Measurements from ENCODE around the gene PRELP. TPM values are rescaled to one million over a fixed set of nuclear protein-coding genes. Genes with fewer than 3 reads are reported as not detected.

PRELP gene
- polyA plus RNA-seq, 1 donor: 3.1 TPM

DNA sequence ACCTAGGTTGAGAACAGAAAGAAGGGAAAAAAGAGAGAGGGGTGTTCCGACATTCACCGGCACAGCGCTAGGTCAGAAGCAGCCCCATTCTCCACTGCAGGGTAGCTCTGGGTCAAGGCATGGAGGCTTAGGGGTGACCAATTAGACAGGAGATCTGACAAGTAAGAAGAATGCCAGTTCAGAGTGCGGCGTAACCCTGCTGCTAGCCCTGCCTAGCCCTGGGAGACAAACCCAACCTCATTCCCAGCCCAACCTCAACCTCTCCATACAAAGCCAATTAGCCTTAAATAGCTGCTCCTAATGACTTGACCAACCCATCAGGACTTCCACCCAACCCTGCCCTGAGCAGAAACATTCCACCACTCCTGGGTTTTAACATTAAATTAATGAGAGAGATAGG lies 3.4 kb downstream of the PRELP start:
- no peak for DNase-seq

DNA sequence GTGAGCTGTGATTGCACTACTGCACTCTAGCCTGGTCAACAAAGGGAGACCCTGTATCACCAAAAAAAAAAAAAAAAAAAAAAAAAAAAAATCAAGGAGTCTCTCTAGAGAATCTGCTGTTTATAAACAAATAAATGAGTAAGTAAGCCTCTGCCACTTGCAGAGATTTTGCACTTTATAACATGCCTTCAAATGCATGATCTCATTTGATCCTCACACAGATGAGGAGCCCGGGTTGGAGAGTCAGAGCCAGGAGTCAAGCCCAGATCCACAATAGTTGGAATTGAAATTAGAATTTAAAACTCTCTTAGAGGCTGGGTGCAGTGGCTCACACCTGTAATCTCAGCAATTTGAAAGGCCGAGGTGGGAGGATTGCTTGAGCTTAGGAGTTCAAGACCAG lies 4.0 kb downstream of the PRELP start:
- DNase-seq: no peak

DNA sequence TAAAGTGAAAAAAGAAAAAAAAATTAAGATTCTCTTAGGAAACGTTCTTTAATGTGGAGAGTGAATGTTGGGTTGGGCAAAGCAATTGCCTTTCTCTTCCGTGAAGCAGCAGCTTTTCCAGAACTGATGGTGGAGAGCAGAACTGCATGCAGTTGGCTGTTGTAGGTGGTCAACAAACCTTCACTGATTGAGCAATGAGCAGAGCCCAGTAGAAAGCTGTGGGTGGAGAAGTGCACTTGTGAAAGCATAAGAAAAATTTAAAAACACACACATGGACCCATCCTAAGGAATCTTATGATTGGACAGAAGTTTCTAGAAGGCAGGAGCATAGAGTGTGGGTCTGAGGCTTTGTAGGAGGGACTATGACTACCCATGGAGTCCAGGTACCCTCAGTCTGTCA lies 4.5 kb downstream of the PRELP start:
- DNase-seq: no peak

DNA sequence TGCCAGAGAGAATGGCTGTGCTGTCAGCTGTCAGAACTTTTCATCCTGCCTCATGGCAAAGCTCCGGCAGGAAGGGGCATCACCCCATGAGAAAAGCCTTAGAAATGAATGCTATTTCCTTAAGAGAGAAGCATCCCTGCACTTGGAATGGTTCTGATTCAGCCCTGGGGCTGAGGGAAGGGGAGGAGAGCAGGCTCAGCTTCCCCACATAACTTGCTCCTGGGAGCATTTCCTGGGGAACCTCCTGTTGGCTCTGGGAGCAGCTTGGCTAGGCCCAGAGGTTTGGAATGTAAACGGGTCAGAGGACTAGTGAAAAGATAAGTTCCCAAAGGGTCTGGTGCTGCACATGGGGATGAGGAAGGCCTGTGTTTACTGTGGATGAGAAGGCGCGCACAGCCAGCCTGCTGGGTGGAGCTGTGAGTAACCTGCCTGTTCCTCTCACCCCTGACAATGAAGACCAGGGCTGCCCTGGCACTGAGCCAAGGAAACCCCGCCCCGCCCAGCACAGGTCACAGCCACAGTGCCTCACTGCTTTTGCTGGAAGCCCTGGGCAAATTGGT lies 5.0 kb downstream of the PRELP start:
- no peak for DNase-seq

DNA sequence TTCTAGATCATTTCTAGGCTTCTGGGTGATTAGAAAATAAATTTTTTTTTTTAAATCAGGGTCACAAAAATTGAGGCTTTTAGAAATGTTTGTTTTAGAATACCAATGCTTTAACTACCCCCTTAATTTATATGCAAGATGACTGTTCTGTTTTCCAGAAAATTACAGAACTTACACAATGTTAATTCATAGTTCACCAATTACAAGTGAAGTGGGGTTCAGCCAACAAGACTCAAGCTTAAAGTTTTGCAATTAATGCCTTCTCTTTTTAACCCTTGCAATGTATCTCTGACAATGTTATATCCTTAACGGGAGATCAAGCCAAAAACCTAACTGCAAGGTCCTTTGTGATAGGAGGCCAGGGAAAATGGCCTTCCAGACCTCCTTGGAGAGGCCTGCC lies 5.6 kb downstream of the PRELP start:
- no peak for DNase-seq

DNA sequence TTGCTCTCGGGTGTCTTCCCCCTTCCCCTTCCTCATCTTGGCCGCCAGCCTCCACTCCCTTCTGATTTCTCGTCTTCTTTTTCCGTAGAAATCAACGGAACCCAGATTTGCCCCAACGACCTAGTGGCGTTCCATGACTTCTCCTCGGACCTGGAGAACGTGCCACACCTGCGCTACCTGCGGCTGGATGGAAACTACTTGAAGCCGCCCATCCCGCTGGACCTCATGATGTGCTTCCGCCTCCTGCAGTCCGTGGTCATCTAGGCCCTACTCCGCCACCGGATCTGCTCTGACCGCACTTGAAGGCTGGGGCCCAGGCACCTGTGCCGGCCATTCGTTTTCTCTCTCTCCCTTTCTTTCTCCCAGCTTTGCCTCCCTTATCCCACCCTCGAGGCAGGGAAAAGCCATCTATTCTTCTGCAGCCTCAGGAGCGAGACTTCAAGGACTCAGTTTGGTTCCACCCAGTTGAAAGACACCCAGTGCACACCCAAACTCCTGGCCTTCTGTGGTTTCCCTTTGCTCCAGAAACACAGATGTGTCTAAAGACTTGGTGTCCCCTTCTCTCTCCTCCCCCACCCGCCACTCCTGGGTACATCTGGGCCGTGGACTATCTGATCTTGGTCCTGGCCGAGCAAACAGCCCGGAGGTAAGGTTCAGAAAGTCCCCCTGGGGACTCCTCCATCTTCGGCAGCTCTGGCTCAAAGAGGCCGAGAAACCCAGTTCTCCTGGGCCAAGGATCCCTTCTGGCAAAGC lies 11.2 kb downstream of the PRELP start:
- DNase-seq: no peak

DNA sequence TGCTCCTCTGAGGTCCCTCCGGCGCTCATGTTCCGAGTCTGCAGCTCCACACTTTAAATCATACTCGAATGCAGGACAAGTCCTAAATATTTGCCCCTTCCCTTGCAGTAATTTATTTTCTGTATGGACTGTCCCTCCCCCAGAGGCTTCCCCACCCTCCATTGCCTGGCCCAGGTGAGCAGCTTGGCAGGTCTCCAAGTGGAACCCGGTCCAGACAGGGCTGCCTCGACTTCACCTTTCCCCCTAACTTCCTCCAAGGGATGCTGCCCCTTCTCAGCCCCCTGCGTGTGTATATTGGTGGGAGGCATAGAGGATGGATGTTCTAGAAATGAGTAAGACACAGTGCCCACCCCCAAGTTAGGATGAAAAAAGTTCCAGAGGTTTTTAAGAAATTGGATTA lies 12.9 kb downstream of the PRELP start:
- no peak for DNase-seq

DNA sequence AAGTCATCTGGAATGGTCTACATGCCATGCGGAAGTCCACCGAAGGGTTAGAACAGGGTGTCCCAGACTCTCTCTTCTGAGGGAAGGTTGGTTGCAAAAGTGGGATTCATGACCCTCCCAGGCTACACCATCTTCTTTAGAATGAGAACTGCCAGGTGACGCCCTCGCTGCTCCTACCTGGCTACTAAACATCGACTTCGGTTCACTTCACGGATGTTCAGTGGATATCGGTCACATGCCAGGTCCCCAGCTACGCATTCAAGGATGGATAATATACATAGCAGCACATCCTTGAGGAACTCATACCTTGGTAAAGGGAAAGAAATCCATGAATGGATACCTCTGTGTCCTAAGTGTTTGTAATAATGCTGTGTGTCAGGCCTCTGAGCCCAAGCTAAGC lies 15.0 kb downstream of the PRELP start:
- DNase-seq: no peak

DNA sequence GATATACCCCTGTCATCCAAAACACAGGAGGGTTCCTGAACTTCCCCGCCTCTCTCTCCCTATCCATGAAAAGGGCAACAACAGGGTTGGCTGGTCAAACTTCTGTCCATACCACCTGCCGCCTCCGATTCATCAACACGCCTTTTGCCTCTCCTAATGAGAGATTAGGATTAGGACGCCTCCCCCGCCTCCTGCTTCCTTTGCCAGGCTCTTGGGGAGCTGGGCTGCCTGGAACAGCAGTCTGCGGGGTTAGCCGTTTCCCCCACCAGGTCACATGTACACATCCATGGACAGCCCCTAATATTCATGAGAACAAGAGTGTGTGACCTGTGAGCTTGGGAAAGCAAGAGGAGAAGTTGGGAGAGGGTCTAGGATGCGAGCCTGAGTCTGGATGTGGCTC lies 16.1 kb downstream of the PRELP start:
- DNase-seq: no peak

DNA sequence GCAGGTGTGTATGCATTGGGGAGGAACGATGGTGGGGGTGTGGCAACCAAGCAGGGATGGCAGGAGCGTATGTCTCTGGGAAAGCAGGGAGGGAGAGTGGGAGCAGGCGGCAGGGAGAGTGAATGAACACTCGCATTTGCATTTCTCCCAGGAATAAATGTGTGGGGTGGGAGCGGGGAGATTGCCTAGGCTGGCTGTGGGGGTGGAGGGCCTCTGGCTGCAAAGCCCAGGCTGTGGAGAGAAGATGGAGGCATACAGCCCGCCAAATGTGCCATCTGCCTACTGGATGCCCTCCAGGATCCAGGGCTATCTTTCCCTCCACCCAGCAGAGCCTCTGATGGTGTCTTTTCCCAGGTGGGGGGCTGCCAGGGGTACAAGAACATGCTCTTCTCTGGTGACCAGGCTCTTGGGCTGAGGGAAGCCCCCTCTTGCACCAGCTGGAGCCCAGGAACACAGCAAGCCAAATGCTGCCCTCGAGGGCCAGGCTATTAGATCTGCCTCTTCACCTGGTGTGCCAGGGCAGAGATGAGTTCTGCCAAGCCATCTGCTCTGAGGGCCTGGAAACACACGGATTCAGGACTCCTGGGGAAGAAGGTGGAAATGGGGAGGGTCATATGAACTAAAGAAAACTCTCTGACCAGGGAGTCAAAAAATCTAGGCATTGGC lies 16.6 kb downstream of the PRELP start:
- no peak for DNase-seq

DNA sequence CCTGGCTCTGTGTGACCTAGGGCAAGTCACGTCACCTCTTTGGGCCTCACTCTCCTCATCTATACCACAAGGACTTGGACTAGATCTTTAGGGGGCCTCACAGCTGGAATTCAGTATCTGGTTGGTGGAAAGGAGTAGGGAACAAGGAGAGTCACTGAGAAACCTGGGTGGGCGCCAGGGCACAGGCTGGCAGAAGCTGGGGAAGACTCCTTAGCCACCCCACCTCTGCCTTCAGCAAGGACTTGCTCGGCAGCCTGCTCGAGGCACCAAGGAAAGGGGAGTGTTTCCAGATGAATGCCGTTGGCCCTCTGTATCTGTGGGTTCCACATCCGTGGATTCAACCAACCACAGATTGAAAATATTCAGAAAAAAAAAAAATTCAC lies 17.1 kb downstream of the PRELP start:
- DNase-seq: no peak

DNA sequence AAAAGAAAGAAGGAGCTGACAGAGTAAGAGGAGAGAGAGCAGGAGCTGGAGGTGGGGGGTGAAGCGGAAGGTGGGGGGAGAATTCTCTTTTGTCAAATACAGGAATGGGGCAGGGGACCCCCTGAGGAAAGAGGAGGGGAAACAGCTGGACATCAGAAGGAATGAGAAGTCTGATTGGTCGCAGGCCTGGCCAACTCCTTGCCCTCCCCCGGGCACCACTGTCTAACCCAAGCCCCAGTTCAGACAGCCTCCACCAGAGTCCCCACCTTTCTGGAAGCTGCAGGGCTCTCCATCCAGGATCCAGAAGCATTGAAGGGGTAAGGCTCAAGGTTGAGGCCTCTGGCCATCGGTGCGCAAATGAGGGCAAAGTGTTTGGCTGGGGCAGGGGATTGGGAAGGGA lies 18.3 kb downstream of the PRELP start, which contains the start of gene OPTC:
TSS of gene OPTC (plus strand) at position 253 of the 400 bp plus-strand sequence. CDS start 1,853 bp downstream, outside the sequence.
- no peak for DNase-seq

DNA sequence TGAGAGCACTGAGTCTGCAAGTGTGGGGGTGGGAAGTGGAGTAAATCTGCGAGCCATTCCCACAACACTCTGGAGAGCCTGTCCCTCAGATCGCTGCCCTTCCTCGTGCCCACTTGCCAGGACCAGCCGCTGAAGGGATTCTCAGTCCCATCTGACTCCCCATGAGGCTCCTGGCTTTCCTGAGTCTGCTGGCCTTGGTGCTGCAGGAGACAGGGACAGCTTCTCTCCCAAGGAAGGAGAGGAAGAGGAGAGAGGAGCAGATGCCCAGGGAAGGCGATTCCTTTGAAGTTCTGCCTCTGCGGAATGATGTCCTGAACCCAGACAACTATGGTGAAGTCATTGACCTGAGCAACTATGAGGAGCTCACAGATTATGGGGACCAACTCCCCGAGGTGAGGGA lies 20.2 kb downstream of the PRELP start:
- no peak for DNase-seq

DNA sequence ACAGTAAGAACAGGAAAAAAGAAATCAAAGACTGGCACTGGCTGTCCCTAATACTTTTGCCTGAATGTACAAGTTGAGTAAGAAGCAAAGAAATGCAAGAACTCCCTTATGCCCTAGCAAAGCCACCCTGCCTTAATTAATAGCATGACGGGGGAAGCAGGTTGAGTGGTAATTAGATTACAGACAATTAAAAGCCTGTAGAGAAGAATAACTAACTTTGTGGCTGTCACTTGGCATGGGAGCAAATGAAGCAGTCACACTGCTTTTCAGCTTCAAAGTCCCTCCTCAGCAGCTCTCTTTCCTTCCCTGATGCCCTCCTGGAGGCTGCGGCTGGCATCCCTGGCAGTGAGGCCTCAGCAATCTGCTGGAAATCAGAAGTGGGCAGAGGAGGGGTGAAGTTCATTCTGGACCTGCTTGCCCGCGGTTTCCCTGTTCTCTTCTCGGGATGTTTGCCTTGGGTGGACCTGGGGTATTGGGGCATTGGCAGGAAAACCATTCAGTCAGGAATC lies 21.7 kb downstream of the PRELP start:
- no peak for DNase-seq

DNA sequence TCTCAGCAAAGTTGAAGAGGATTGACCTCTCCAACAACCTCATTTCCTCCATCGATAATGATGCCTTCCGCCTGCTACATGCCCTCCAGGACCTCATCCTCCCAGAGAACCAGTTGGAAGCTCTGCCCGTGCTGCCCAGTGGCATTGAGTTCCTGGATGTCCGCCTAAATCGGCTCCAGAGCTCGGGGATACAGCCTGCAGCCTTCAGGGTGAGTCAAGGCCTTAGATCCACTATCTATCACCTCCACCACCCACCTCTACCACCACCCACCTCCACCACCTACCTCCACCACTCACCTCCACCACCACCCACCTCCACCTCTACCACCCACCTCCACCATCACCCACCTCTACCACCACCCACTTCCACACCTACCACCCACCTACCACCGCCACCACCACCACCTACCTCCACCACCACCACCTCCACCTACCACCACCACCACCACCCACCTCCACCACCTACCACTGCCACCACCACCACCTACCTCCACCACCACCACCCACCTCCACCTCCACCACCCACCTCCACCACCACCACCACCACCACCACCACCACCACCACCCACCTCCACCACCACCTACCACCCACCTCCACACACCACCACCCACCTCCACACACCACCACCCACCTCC lies 24.2 kb downstream of the PRELP start:
- no peak for DNase-seq

DNA sequence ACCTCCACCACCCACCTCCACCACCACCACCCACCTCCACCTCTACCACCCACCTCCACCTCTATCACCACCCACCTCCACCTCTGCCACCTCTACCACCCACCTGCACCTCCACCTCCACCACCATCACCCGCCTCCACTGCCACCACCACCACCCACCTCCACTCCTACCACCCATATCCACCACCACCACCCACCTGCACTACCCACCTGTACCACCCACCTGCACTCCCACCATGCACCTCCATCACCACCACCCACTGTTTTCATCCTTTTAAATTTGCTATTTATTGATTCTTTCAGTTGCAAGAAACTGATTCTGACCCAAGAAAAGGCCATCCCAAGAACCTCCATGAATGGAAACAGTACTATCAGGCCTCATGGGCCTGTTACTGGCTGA lies 24.7 kb downstream of the PRELP start:
- no peak for DNase-seq

DNA sequence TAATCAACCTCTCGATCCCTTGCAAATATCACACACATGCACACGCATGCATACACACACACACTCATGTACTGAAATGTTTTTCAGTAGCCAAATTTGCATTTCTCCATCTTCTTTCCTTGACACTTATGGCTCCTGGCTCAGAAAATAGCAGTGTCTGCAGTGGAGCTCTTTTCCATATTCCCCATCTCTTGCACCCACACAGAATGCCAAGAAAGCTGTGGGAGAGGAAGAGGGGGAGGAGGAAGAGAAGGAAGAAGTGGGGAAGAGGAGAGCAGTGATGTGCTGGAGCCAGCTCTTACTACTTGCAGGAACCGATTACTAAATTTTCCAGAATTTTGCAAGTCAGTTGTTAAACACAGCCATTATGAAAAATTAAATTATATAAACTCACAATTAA lies 28.2 kb downstream of the PRELP start:
- no peak for DNase-seq

DNA sequence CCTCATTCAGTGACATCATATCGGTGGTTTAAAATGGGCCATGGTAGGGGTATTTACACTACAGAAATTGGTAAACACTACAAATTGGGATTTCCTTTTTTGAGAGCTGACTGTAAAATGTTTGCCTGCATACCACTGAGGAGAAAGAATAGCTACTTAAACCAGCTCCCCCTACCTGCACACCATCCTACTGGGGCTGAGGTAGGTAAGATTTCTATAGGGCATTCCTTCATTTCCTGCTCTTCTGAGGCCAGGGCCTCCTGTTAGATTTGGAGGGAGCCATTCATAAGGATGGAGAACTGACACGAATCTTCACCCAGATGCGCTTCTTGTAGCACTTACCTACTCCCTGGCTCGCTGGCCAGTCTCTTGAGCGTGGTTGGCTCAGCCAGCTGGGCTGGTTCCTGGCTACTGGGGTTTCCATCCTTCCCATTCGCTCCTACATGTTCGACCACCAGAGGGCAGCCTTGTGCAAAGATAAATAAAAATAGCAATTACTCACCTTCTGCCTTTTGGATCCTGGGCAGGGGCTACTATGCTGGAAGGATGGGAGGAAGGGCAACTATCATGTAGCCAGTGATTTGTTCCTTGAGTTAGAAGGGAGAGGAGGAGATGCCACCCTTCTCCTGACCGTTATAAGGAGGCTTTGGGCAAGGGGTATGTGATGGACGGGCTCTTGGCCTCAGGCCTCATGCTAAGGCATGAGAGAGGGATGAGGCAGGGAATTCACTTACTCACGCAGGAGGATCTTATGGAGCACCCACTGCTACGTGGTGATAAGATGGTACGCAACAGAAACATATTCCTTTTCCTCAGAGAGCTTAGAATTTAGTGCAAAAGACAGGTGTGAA lies 29.0 kb downstream of the PRELP start:
- DNase-seq: peak; percentile 83

DNA sequence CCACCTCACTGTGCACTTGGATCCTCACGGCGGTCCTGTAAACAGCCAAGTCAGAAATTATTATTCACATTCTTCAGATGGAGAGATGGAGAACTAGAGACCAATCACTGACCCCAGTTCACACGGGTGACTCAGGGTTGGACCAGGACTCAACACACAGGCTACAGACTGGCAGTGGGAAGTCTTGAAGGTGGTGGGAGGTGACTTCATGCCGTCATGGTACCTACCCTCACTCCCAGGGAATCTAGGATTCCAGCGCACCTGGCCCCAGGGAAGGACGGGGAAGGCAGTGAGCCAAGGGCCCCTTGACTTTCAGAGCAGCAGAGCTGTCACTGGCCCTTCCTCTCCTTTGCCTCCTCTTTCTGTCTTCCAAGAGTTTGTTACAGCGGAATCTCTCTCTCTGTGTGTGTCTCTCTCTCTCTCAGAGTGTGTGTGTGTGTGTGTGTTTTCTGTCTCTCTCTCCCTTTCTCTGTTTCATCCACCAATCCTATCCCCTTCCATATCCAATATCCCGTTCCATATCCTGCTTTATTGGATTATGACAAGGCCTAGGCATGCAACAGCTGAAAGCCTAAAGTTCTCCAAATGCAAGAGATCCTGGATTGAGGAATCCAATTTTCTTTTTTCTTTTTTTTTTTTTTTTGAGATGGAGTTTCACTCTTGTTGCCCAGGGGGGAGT lies 30.1 kb downstream of the PRELP start:
- DNase-seq: no peak

DNA sequence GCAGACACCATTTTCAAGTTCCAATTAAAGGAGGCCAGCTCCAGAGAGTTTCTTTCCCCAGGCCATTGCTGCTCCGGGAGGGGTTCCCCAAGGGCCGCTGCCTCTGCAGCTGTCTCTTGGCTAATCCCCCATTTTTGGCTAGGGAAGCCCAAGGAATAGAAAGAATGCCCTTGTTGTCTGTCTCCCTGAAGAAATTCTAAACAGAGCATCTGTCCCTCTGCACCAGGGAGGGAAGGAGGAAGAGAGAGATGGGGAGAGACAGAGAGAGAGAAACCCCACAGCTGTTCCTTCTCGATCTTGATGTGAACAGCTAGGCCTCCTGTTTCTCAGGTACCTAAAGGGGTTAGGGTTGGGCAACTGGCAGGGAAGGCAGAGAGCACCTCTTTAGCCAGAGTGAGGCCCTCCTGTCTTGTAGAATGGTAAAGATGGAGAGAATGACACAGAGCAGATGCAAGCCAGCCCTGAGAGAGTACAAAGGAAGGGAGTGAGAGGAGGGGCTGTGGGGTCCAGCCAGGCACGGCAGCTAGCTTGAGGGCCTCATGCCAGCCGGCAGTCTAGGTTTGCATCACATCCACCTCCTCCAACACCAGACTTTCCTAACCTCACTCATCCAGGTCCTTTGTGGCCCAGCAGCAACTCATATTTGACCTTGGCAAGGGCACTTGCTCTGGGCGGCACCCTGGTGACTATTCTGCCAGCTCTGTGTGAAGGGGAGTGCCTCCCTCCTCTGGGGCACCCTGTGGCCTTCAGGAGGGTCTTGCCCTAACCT lies 31.4 kb downstream of the PRELP start:
- DNase-seq: no peak

DNA sequence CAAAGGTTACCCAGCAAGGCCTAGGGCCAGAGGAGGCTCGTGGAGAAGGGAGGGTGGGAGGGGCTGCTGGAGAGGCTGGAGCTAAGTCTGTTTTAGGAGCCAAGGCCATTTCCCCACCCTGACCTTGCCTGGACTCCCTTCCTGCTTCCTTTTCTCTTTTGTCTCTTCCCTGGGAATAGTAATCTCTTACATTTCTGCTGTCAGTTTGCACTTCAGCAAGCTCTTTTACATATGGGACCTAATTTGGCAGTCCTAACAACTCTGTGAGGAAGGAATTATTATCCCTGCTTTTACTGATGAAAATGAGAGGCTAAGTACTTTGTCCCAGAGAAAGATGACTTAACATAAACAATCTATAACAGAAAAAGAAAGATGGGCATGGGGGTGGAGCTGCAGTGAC lies 32.2 kb downstream of the PRELP start:
- no peak for DNase-seq

All from hindlimb muscle (tissue), 1 donor.